ENCODE data around the gene FKBP1A.

DNA sequence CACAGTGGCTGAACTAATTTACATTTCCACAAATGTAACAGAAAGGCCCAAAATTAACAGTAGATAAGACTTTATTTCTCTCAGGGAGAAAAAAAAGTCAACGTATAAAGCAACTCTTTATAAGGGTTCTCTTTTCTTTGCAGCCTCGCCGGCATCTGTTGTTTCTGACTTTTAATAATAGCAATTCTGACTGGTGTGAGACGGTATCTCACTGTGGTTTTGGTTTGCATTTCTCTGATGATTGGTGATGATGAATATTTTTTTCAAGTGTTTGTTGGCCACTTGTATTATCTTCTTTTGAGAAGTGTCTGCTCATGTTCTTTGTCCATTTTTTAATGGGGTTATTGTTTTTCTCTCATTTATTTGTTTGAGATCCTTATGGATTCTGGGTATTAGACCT, 27.2 kb upstream of the FKBP1A start:
- TF ChIP-seq ZNF384 (IDR thresholded peaks at IDR 0.05) (no peak), ELF4 (IDR thresholded peaks at IDR 0.05) (no peak), FOXK2 (IDR thresholded peaks at IDR 0.05) (no peak), L3MBTL2 (conservative IDR thresholded peaks at IDR 0.05) (no peak), FOXM1 (IDR thresholded peaks at IDR 0.05; ENCODE audit: borderline replicate concordance) (no peak), NFRKB (IDR thresholded peaks at IDR 0.05) (no peak), SP1 (IDR thresholded peaks at IDR 0.05) (no peak), LEF1 (IDR thresholded peaks at IDR 0.05; ENCODE audit: borderline replicate concordance) (no peak), HDGF (IDR thresholded peaks at IDR 0.05; ENCODE audit: borderline replicate concordance) (no peak)
